Colonic mucosa (tissue), 4 donors: ENCODE results near the gene QPCTL. TPM values are rescaled to one million over a fixed set of nuclear protein-coding genes. Genes with fewer than 3 reads are reported as not detected.

ENCODE experiments used
- DNase-seq: peaks from one replicate; pipeline ENCODE4 v3.0.0-alpha.2; 2020
- H3K27ac ChIP-seq: fragments of 200-600 bp; one replicate; pipeline ENCODE4 v1.8.0; 2021
- H3K27me3 ChIP-seq: fragments of 200-600 bp; one replicate; pipeline ENCODE4 v1.8.0; 2021
- H3K36me3 ChIP-seq: fragments of 200-600 bp; one replicate; pipeline ENCODE4 v1.8.0; 2021
- H3K4me1 ChIP-seq: fragments of 200-600 bp; one replicate; pipeline ENCODE4 v1.8.0; 2021; ENCODE audit warnings: mild to moderate bottlenecking
- H3K4me3 ChIP-seq: fragments of 200-600 bp; one replicate; pipeline ENCODE4 v1.8.0; 2021
- H3K9ac ChIP-seq, 2 donors: one replicate each; pipeline ENCODE4 v1.7.0; 2013; ENCODE audit warnings: control low read depth in 2 of 2, low read depth in 2 of 2, low read length in 2 of 2
- H3K9me3 ChIP-seq: fragments of 200-600 bp; one replicate; pipeline ENCODE4 v1.8.0; 2021
- CTCF ChIP-seq: fragments of 200-600 bp; IDR thresholded peaks from one replicate; pipeline ENCODE4 v1.8.0; 2022; ENCODE audit warnings: antibody characterized with exemption, mild to moderate bottlenecking
- intact Hi-C: fragments of 100-400 bp; cut with DNase I; formaldehyde crosslinking; loops from one replicate; pipeline ENCODE4 v1.14.1; 2022
- total RNA-seq, 2 donors: library from RNA; stranded (reverse); fragmentation: NEBNext Ultra II Directional in 1 of 2; extraction: Animal tissue kit (Norgen Biotek cat#: 25700) in 1 of 2; gene quantifications; one replicate each; pipeline ENCODE4 v1.2.1, GENCODE V29; 2021
- donor health status: healthy.
- donor health status: DM: no; HTN: no; CAD: no.
- donor health status: DM: no; HTN: no; CAD: no.

Gene QPCTL
- total RNA-seq, 2 donors from 2014 or later, result 10.7 to 11.2 TPM

GRCh38 chr19:45657520-45658167 is 34.8 kb upstream of the QPCTL start:
- no peak for DNase-seq
- H3K27me3 ChIP-seq, result no peaks in the 10 kb centered on the region
- H3K4me3 ChIP-seq, result no peak overlapping the region
- no peak overlapping the region for H3K9ac ChIP-seq
- H3K36me3 ChIP-seq, result no peaks in the 10 kb centered on the region
- H3K27ac ChIP-seq, result no peak overlapping the region
- H3K9me3 ChIP-seq, result no peaks in the 10 kb centered on the region
- no peaks in the 10 kb centered on the region for H3K4me1 ChIP-seq
- intact Hi-C loops, result no loop called here
- TF ChIP-seq CTCF, result no peak

- no peak for DNase-seq
- TF ChIP-seq CTCF, result no peak
- Histone ChIP-seq H3K27ac (no peak overlapping the region), H3K4me3 (no peak overlapping the region), H3K9ac (no peak overlapping the region), H3K27me3 (no peaks in the 10 kb centered on the region), H3K36me3 (no peaks in the 10 kb centered on the region), H3K9me3 (no peaks in the 10 kb centered on the region), H3K4me1 (no peaks in the 10 kb centered on the region)
- intact Hi-C loops, result no loop called here
These were observed 33.3 kb upstream of the QPCTL start for GRCh38 chr19:45659096-45659729.

GRCh38 chr19:45660636-45661035 is 31.8 kb upstream of the QPCTL start:
- Histone ChIP-seq H3K4me1 (no peaks in the 10 kb centered on the region), H3K9ac (no peak overlapping the region), H3K4me3 (no peak overlapping the region), H3K27ac (no peak overlapping the region), H3K36me3 (no peaks in the 10 kb centered on the region), H3K27me3 (no peaks in the 10 kb centered on the region), H3K9me3 (no peaks in the 10 kb centered on the region)
- intact Hi-C loops, result no loop called here
- no peak for TF ChIP-seq CTCF
- no peak for DNase-seq

- no peak for TF ChIP-seq CTCF
- H3K27me3 ChIP-seq, result no peaks in the 10 kb centered on the region
- intact Hi-C loops, result no loop called here
- H3K9me3 ChIP-seq, result no peaks in the 10 kb centered on the region
- no peak overlapping the region for H3K27ac ChIP-seq
- no peak overlapping the region for H3K4me3 ChIP-seq
- no peaks in the 10 kb centered on the region for H3K4me1 ChIP-seq
- DNase-seq, result no peak
- H3K9ac ChIP-seq, result no peak overlapping the region
- no peaks in the 10 kb centered on the region for H3K36me3 ChIP-seq
These were observed 28.7 kb upstream of the QPCTL start for GRCh38 chr19:45663800-45664199.

- no peaks in the 10 kb centered on the region for H3K27me3 ChIP-seq
- no peaks in the 10 kb centered on the region for H3K9me3 ChIP-seq
- H3K4me3 ChIP-seq, result no peak overlapping the region
- no peaks in the 10 kb centered on the region for H3K4me1 ChIP-seq
- H3K27ac ChIP-seq, result no peak overlapping the region
- intact Hi-C loops, result no loop called here
- no peak for TF ChIP-seq CTCF
- DNase-seq, result no peak
- no peaks in the 10 kb centered on the region for H3K36me3 ChIP-seq
- H3K9ac ChIP-seq, result no peak overlapping the region
These were observed 27.9 kb upstream of the QPCTL start for GRCh38 chr19:45664575-45664974.
